Endothelial cell of umbilical vein (primary cell): ENCODE results near the gene GANC. TPM values are rescaled to one million over a fixed set of nuclear protein-coding genes. Genes with fewer than 3 reads are reported as not detected.

Experiments used
- BruUV-seq: library from RNA; stranded (reverse); fragments of 400-500 nt; replicated peaks from 2 replicates; lab custom pipeline; 2021; lab: Mats Ljungman, UMichigan
- CTCF ChIA-PET: fragments of 300-600, 350-600 bp; sonication (Branson Sonifier 250); formaldehyde crosslinking; loops from one replicate; lab custom pipeline; 2021; ENCODE audit warnings: antibody characterized with exemption, inconsistent platforms; lab: Charles Lee
- POLR2A ChIA-PET: fragments of 300-600, 350-600 bp; sonication (Branson Sonifier 250); formaldehyde crosslinking; loops from one replicate; lab custom pipeline; 2021; ENCODE audit warnings: antibody characterized with exemption, inconsistent platforms; lab: Charles Lee
- DNase-seq: peaks from one replicate; pipeline ENCODE4 v3.0.0-alpha.2; 2011; ENCODE audit warnings: low read depth, low spot score
- FAIRE-seq: peaks from 2 replicates; lab custom pipeline; 2011; peaks lifted over from hg19 to GRCh38; lab: Jason Lieb, UNC
- H2AFZ ChIP-seq: 2 replicates; pipeline ENCODE4 v1.6.0; 2012; ENCODE audit warnings: low read depth, low read length, control low read depth, inconsistent platforms
- H3K27ac ChIP-seq: 2 replicates; pipeline ENCODE4 v1.5.1; 2011; ENCODE audit warnings: low read depth, mild to moderate bottlenecking, control low read depth, low read length, moderate library complexity; ENCODE audit not compliant: insufficient read depth
- H3K27me3 ChIP-seq, 2 experiments: 2 replicates each; pipeline versions ENCODE4 v1.6.0 to v1.6.1; 2011; ENCODE audit warnings: low read length in 2 of 2, mixed read lengths in 1 of 2; ENCODE audit not compliant: control insufficient read depth in 2 of 2, insufficient read depth in 2 of 2
- H3K36me3 ChIP-seq, 2 experiments: 2 replicates in 1 of 2; 3 replicates in 1 of 2; pipeline ENCODE4 v1.5.1; 2011; ENCODE audit warnings: low read length in 2 of 2, mild to moderate bottlenecking in 1 of 2, moderate library complexity in 1 of 2; ENCODE audit not compliant: control insufficient read depth in 2 of 2, insufficient read depth in 2 of 2; ENCODE audit errors: extremely low read depth in 1 of 2
- H3K4me1 ChIP-seq: 3 replicates; pipeline ENCODE4 v1.5.1; 2011; ENCODE audit warnings: mild to moderate bottlenecking, low read length; ENCODE audit not compliant: control insufficient read depth, insufficient read depth; ENCODE audit errors: extremely low read depth
- H3K4me2 ChIP-seq: 2 replicates; pipeline ENCODE4 v1.6.1; 2011; ENCODE audit warnings: low read length, control low read depth, mixed read lengths; ENCODE audit not compliant: insufficient read depth
- H3K4me3 ChIP-seq, 3 experiments: fragments of 200-600 bp in 1 of 3; sonication (generic), shearing (Covaris generic) in 1 of 3; replicated peaks in 1 of 3; 2 replicates each; pipeline ENCODE4 v1.5.1; 2011 to 2016; ENCODE audit warnings: control low read depth in 3 of 3, low read length in 3 of 3, mild to moderate bottlenecking in 2 of 3, inconsistent platforms in 1 of 3, low read depth in 1 of 3, moderate library complexity in 1 of 3; ENCODE audit not compliant: insufficient read depth in 1 of 3
- H3K79me2 ChIP-seq: 2 replicates; pipeline ENCODE4 v1.6.0; 2012; ENCODE audit warnings: low read length, inconsistent platforms; ENCODE audit not compliant: control insufficient read depth, insufficient read depth
- H3K9ac ChIP-seq: replicated peaks from 2 replicates; pipeline ENCODE3; 2011; ENCODE audit warnings: low read length, control low read depth; ENCODE audit not compliant: insufficient read depth; ENCODE audit errors: extremely low read depth
- H3K9me1 ChIP-seq: replicated peaks from 3 replicates; pipeline ENCODE4 v1.6.0; 2011; ENCODE audit warnings: mild to moderate bottlenecking, low read length; ENCODE audit not compliant: control insufficient read depth, insufficient read depth; ENCODE audit errors: extremely low read depth
- H3K9me3 ChIP-seq: replicated peaks from 2 replicates; pipeline ENCODE4 v1.5.1; 2012; ENCODE audit warnings: low read length, inconsistent platforms; ENCODE audit not compliant: control insufficient read depth, insufficient read depth
- H4K20me1 ChIP-seq: replicated peaks from 2 replicates; pipeline ENCODE3; 2011; ENCODE audit warnings: mild to moderate bottlenecking, low read length; ENCODE audit not compliant: control insufficient read depth, insufficient read depth; ENCODE audit errors: extremely low read depth
- CTCF ChIP-seq, 2 donors: IDR thresholded peaks; 1 replicate in 1 of 2; 2 replicates in 1 of 2; pipeline ENCODE4 v1.5.1; 2011; ENCODE audit warnings: low read length in 2 of 2, mild to moderate bottlenecking in 2 of 2, moderate library complexity in 2 of 2, control low read depth in 1 of 2, inconsistent platforms in 1 of 2, low read depth in 1 of 2; ENCODE audit not compliant: insufficient read depth in 1 of 2; ENCODE audit errors: extremely low read depth in 1 of 2
- EZH2 ChIP-seq: IDR thresholded peaks from 2 replicates; pipeline ENCODE4 v1.6.1; 2012; ENCODE audit warnings: borderline replicate concordance, low read depth, mild to moderate bottlenecking, moderate library complexity, low read length, inconsistent platforms; ENCODE audit not compliant: severe bottlenecking
- FOS ChIP-seq: IDR thresholded peaks from 2 replicates; pipeline ENCODE4 v1.6.1; 2011; ENCODE audit warnings: mild to moderate bottlenecking, low read length, moderate library complexity, borderline replicate concordance; ENCODE audit not compliant: insufficient read depth
- GATA2 ChIP-seq: IDR thresholded peaks from 2 replicates; pipeline ENCODE4 v1.7.0; 2011; ENCODE audit warnings: low read depth, mild to moderate bottlenecking, moderate library complexity, mixed read lengths, low read length; ENCODE audit not compliant: insufficient read length, insufficient read depth
- JUN ChIP-seq: IDR thresholded peaks from 2 replicates; pipeline ENCODE4 v1.6.1; 2011; ENCODE audit warnings: borderline replicate concordance, low read depth; ENCODE audit not compliant: insufficient read length, insufficient read depth
- MAX ChIP-seq: IDR thresholded peaks from 2 replicates; pipeline ENCODE4 v1.6.1; 2011; ENCODE audit not compliant: insufficient read depth, insufficient read length
- MYC ChIP-seq: IDR thresholded peaks from one replicate; pipeline ENCODE4 v1.6.1; 2011; ENCODE audit warnings: mild to moderate bottlenecking, low read depth, low read length
- POLR2A ChIP-seq: IDR thresholded peaks from 2 replicates; pipeline ENCODE4 v1.6.1; 2012; ENCODE audit warnings: low read depth, mild to moderate bottlenecking, control low read depth, low read length
- POLR2AphosphoS5 ChIP-seq: IDR thresholded peaks from 2 replicates; pipeline ENCODE4 v1.6.1; 2012; ENCODE audit warnings: low read depth, mild to moderate bottlenecking, control low read depth, low read length, moderate library complexity; ENCODE audit not compliant: insufficient read depth
- dilution Hi-C: fragments of 300-500 bp; cut with MboI; formaldehyde crosslinking; loops from one replicate; pipeline ENCODE4 v1.15.0; 2019; ENCODE audit warnings: low sequenced_read_pairs; ENCODE audit not compliant: extremely low pct_ligation_motif_present
- intact Hi-C: fragments of 100-400 bp; cut with micrococcal nuclease; formaldehyde crosslinking; loops from one replicate; pipeline ENCODE4 v1.10.0; 2022
- polyA plus RNA-seq, 4 experiments: library from polyadenylated mRNA; depleted of rRNA in 3 of 4; stranded (reverse) in 3 of 4; unstranded in 1 of 4; fragments of >200 nt; gene quantifications; 2 replicates each; pipeline versions ENCODE4 v1.2.1 to v1.2.3, GENCODE V29; 2011 to 2012; ENCODE audit warnings: missing spikeins in 1 of 4
- total RNA-seq: library from RNA; stranded (reverse); gene quantifications from 2 replicates; pipeline ENCODE4 v1.2.3, GENCODE V29; 2021

Gene GANC
- total and polyA plus RNA-seq, 2 donors (not counting 3 experiments of a cell fraction or from before 2014, with no cell fraction given) = 8.5 to 17.8 TPM

GRCh38 chr15:42338500-42338899 is 65.5 kb downstream of the GANC start:
- no TSS peak for BruUV-seq
- Histone ChIP-seq H4K20me1 (no peaks in the 10 kb centered on the region), H3K4me2 (no peak overlapping the region), H2AFZ (no peak overlapping the region), H3K4me3 (no peak overlapping the region), H3K27ac (no peak overlapping the region), H3K27me3 (no peaks in the 10 kb centered on the region), H3K36me3 (no peaks in the 10 kb centered on the region), H3K9me3 (no peaks in the 10 kb centered on the region), H3K9ac (no peak overlapping the region), H3K9me1 (no peaks in the 10 kb centered on the region), H3K4me1 (peaks cover 4% of the 10 kb centered on the region), H3K79me2 (no peaks in the 10 kb centered on the region)
- TF ChIP-seq FOS (no peak), CTCF (IDR thresholded peaks at IDR 0.05; ENCODE audit: extremely low read depth in 1 of 2, insufficient read depth in 1 of 2, low read depth in 1 of 2, low read length in 2 of 2) (no peak), POLR2A (no peak), MYC (no peak), GATA2 (no peak), EZH2 (no peak), MAX (no peak), JUN (no peak), POLR2AphosphoS5 (no peak)
- no peak for DNase-seq
- intact Hi-C loops (no loop called here), dilution Hi-C loops (no loop called here)
- FAIRE-seq = no peak
- POLR2A ChIA-PET = no interaction called here
- CTCF ChIA-PET = interaction anchor here (0.8 to 1.1 kb wide), 3 partner anchors 9 to 47 kb away, joined by 3 to 4 read pairs (median 3); no protein-coding TSS in a partner anchor
